HCT116 (cell line): ENCODE data around the gene ROBO1. TPM values are rescaled to one million over a fixed set of nuclear protein-coding genes. Genes with fewer than 3 reads are reported as not detected.

Experiments used
- ATAC-seq: fragments of 200-7000 bp; cut with Tn5 transposase; 2 replicates; pipeline ENCODE4 v1.9.1; 2020; ENCODE audit warnings: mild to moderate bottlenecking, moderate library complexity
- BruUV-seq: library from RNA; stranded (reverse); fragments of 400-500 nt; replicated peaks from 2 replicates; lab custom pipeline; 2021; lab: Mats Ljungman, UMichigan
- CTCF ChIA-PET: fragments of 300-600 bp; sonication (Branson Sonifier 250); formaldehyde crosslinking; loops from one replicate; lab custom pipeline; 2021; ENCODE audit warnings: antibody characterized with exemption; lab: Charles Lee
- POLR2A ChIA-PET: fragments of 300-600, 350-600 bp; sonication (Branson Sonifier 250); formaldehyde crosslinking; loops from one replicate; lab custom pipeline; 2021; ENCODE audit warnings: antibody characterized with exemption; lab: Charles Lee
- RAD21 ChIA-PET, 2 experiments: fragments of 300-600 bp; sonication (Branson Sonifier 250); formaldehyde crosslinking; loops; one replicate each; lab custom pipeline; 2023; ENCODE audit warnings: low total read pairs in 2 of 2; ENCODE audit not compliant: uncharacterized antibody in 2 of 2, unreplicated experiment in 2 of 2, low non-redundant PET in 1 of 2; lab: Charles Lee
- DNase-seq: peaks from one replicate; pipeline ENCODE4 v3.0.0-alpha.2; 2010; ENCODE audit warnings: low read depth, low spot score
- H2AFZ ChIP-seq: fragments of 200-600 bp; shearing (Covaris generic), sonication (generic); 2 replicates; pipeline ENCODE4 v1.6.1; 2017; ENCODE audit warnings: low read depth, mixed run types, mixed read lengths, antibody characterized with exemption, low read length; ENCODE audit not compliant: poor library complexity, severe bottlenecking
- H3K27ac ChIP-seq: 2 replicates; pipeline ENCODE4 v1.5.1; 2012; ENCODE audit warnings: low read depth, low read length
- H3K27me3 ChIP-seq: fragments of 200-600 bp; sonication (generic); 2 replicates; pipeline ENCODE4 v1.6.1; 2016; ENCODE audit warnings: mixed run types, low read length, mixed read lengths; ENCODE audit not compliant: insufficient read depth
- H3K36me3 ChIP-seq, 2 experiments: fragments of 200-500 bp in 1 of 2; fragments of 200-600 bp in 1 of 2; sonication (Bioruptor generic) in 1 of 2; sonication (generic) in 1 of 2; 2 replicates each; pipeline versions ENCODE4 v1.5.1 to v1.6.1; 2014 to 2016; ENCODE audit warnings: low read length in 2 of 2, inconsistent platforms in 1 of 2, mixed read lengths in 1 of 2, mixed run types in 1 of 2; ENCODE audit not compliant: insufficient read depth in 2 of 2, control insufficient read depth in 1 of 2
- H3K4me1 ChIP-seq, 2 experiments: fragments of 200-600 bp in 1 of 2; sonication (generic) in 1 of 2; 2 replicates each; pipeline versions ENCODE4 v1.5.1 to v1.6.1; 2012 to 2017; ENCODE audit warnings: low read length in 2 of 2, inconsistent platforms in 1 of 2, mild to moderate bottlenecking in 1 of 2, mixed read lengths in 1 of 2, mixed run types in 1 of 2, moderate library complexity in 1 of 2; ENCODE audit not compliant: insufficient read depth in 2 of 2, control insufficient read depth in 1 of 2
- H3K4me2 ChIP-seq: fragments of 200-600 bp; sonication (generic); 2 replicates; pipeline ENCODE4 v1.6.1; 2017; ENCODE audit warnings: mixed run types, low read length, mixed read lengths
- H3K4me3 ChIP-seq, 2 experiments: fragments of 200-600 bp in 1 of 2; sonication (generic) in 1 of 2; replicated peaks in 1 of 2; 2 replicates each; pipeline ENCODE4 v1.5.1; 2011 to 2016; ENCODE audit warnings: low read length in 2 of 2, control low read depth in 1 of 2, low read depth in 1 of 2, mild to moderate bottlenecking in 1 of 2, mixed read lengths in 1 of 2, mixed run types in 1 of 2
- H3K79me2 ChIP-seq: fragments of 200-600 bp; sonication (generic); 2 replicates; pipeline ENCODE4 v1.6.1; 2017; ENCODE audit warnings: mild to moderate bottlenecking, mixed run types, low read length, moderate library complexity, mixed read lengths; ENCODE audit not compliant: insufficient read depth
- H3K9ac ChIP-seq: fragments of 200-600 bp; sonication (generic); 2 replicates; pipeline ENCODE4 v1.6.1; 2016; ENCODE audit warnings: low read length, mixed read lengths
- H3K9me2 ChIP-seq: fragments of 200-600 bp; sonication (generic), shearing (Covaris generic); 2 replicates; pipeline ENCODE4 v1.6.1; 2017; ENCODE audit warnings: mixed run types, mild to moderate bottlenecking, moderate library complexity; ENCODE audit not compliant: insufficient read depth
- H3K9me3 ChIP-seq, 2 experiments: fragments of 200-500 bp in 1 of 2; fragments of 200-600 bp in 1 of 2; sonication (Bioruptor generic) in 1 of 2; sonication (generic) in 1 of 2; 2 replicates each; pipeline ENCODE4 v1.6.1; 2014 to 2017; ENCODE audit warnings: low read length in 2 of 2, mixed read lengths in 2 of 2, inconsistent platforms in 1 of 2, low read depth in 1 of 2, mild to moderate bottlenecking in 1 of 2, mixed run types in 1 of 2, moderate library complexity in 1 of 2; ENCODE audit not compliant: control insufficient read depth in 1 of 2, insufficient read depth in 1 of 2
- H4K20me1 ChIP-seq: fragments of 200-600 bp; sonication (generic), shearing (Covaris generic); 2 replicates; pipeline ENCODE4 v1.6.1; 2017; ENCODE audit warnings: mixed run types, mild to moderate bottlenecking, moderate library complexity; ENCODE audit not compliant: insufficient read depth
- ATF3 ChIP-seq: IDR thresholded peaks from 2 replicates; pipeline ENCODE4 v1.6.1; 2012
- CTCF ChIP-seq, 3 experiments: fragments of 200-600 bp in 1 of 3; sonication (generic) in 1 of 3; IDR thresholded peaks in 2 of 3; conservative IDR thresholded peaks in 1 of 3; 2 replicates each; pipeline ENCODE4 v1.5.1; 2012 to 2017; ENCODE audit warnings: low read depth in 2 of 3, low read length in 2 of 3, antibody characterized with exemption in 1 of 3, borderline replicate concordance in 1 of 3, control low read depth in 1 of 3, mild to moderate bottlenecking in 1 of 3, mixed read lengths in 1 of 3, mixed run types in 1 of 3, moderate library complexity in 1 of 3; ENCODE audit not compliant: insufficient read depth in 1 of 3
- EGR1 ChIP-seq: IDR thresholded peaks from 2 replicates; pipeline ENCODE4 v1.6.1; 2012; ENCODE audit warnings: low read depth
- ELF1 ChIP-seq: IDR thresholded peaks from 2 replicates; pipeline ENCODE4 v1.6.1; 2012; ENCODE audit warnings: low read depth, borderline replicate concordance
- EZH2 ChIP-seq: fragments of 200-600 bp; sonication (generic); IDR thresholded peaks from 2 replicates; pipeline ENCODE4 v1.6.1; 2017; ENCODE audit warnings: antibody characterized with exemption, mixed run types
- FOSL1 ChIP-seq: IDR thresholded peaks from 2 replicates; pipeline ENCODE4 v1.6.1; 2012; ENCODE audit warnings: low read depth
- JUND ChIP-seq: IDR thresholded peaks from 2 replicates; pipeline ENCODE4 v1.6.1; 2012
- MAX ChIP-seq: IDR thresholded peaks from 2 replicates; pipeline ENCODE4 v1.6.1; 2012
- POLR2A ChIP-seq: IDR thresholded peaks from 2 replicates; pipeline ENCODE4 v1.7.0; 2011; ENCODE audit warnings: borderline replicate concordance; ENCODE audit not compliant: insufficient read depth, insufficient read length; ENCODE audit errors: extremely low read depth
- POLR2AphosphoS5 ChIP-seq: IDR thresholded peaks from 2 replicates; pipeline ENCODE4 v1.6.1; 2011; ENCODE audit warnings: mild to moderate bottlenecking, low read depth, low read length, moderate library complexity
- SP1 ChIP-seq: IDR thresholded peaks from 2 replicates; pipeline ENCODE4 v1.6.1; 2012; ENCODE audit warnings: low read depth
- SRF ChIP-seq: IDR thresholded peaks from 2 replicates; pipeline ENCODE4 v1.6.1; 2012; ENCODE audit warnings: low read depth
- ZBTB33 ChIP-seq: IDR thresholded peaks from 2 replicates; pipeline ENCODE4 v1.6.1; 2011; ENCODE audit warnings: mild to moderate bottlenecking, low read length, moderate library complexity; ENCODE audit not compliant: insufficient replicate concordance; ENCODE audit errors: extremely low read depth
- ZFX ChIP-seq: fragments of 450-650 bp; IDR thresholded peaks from 2 replicates; pipeline ENCODE4 v1.6.1; 2017
- ZNF274 ChIP-seq: fragments of 200-500 bp; sonication (Bioruptor generic); IDR thresholded peaks from 2 replicates; pipeline ENCODE4 v1.6.1; 2014; ENCODE audit warnings: mild to moderate bottlenecking, low read depth, low read length, inconsistent platforms
- intact Hi-C: fragments of 100-400 bp; cut with micrococcal nuclease; formaldehyde crosslinking; loops from 2 replicates; pipeline ENCODE4 v1.10.0; 2022
- total RNA-seq: library from RNA; stranded (reverse); gene quantifications from one replicate; pipeline ENCODE4 v1.2.1, GENCODE V29; 2021; ENCODE audit not compliant: unreplicated experiment

The ROBO1 gene
- total RNA-seq, 1 experiment from 2014 or later, result 0.27 TPM

- no peaks in the 10 kb centered on the region for H3K4me1 ChIP-seq
- H3K9me2 ChIP-seq, result no peaks in the 10 kb centered on the region
- no peaks in the 10 kb centered on the region for H3K79me2 ChIP-seq
- H2AFZ ChIP-seq, result no peak overlapping the region
- DNase-seq (no peak), ATAC-seq (no peak)
- H3K9me3 ChIP-seq, result peaks cover 11% of the 10 kb centered on the region in 2 experiments; a peak in 2 of 4 replicates
- H4K20me1 ChIP-seq, result no peaks in the 10 kb centered on the region
- CTCF ChIA-PET, result no interaction called here
- intact Hi-C loops, result no loop called here
- POLR2A ChIA-PET, result no interaction called here
- no peaks in the 10 kb centered on the region for H3K27me3 ChIP-seq
- H3K9ac ChIP-seq, result no peak overlapping the region
- H3K4me2 ChIP-seq, result no peak overlapping the region
- RAD21 ChIA-PET, result no interaction called here
- H3K27ac ChIP-seq, result no peak overlapping the region
- no peak for TF ChIP-seq POLR2AphosphoS5
- TF ChIP-seq MAX, result no peak
- no peak for TF ChIP-seq FOSL1
- no peak for TF ChIP-seq SRF
- no peak for TF ChIP-seq JUND
- TF ChIP-seq SP1, result no peak
- TF ChIP-seq ATF3, result no peak
- TF ChIP-seq ZNF274, result no peak
- TF ChIP-seq POLR2A, result no peak
- TF ChIP-seq CTCF (IDR thresholded peaks at IDR 0.05 in 2 of 3, conservative IDR thresholded peaks at IDR 0.05 in 1 of 3; ENCODE audit: borderline replicate concordance in 1 of 3, insufficient read depth in 1 of 3, low read depth in 2 of 3, low read length in 2 of 3), result no peak
- no peak for TF ChIP-seq ZFX
- no peak for TF ChIP-seq EZH2
- no peak for TF ChIP-seq ZBTB33
- no peak for TF ChIP-seq EGR1
- no peak for TF ChIP-seq ELF1
- no peak overlapping the region for H3K4me3 ChIP-seq
- H3K36me3 ChIP-seq, result no peaks in the 10 kb centered on the region
- BruUV-seq, result no TSS peak
These were observed 457.8 kb downstream of the ROBO1 start for GRCh38 chr3:79310016-79310415.
